Measurements from ENCODE around the gene RAD9A. TPM values are rescaled to one million over a fixed set of nuclear protein-coding genes. Genes with fewer than 3 reads are reported as not detected.
A peak's percentile ranks its signal among the peaks of the same experiment; 100 is the strongest.

Gene RAD9A
- total and polyA plus RNA-seq, 2 experiments from 2014 or later = 13.9 to 17.0 TPM

DNA sequence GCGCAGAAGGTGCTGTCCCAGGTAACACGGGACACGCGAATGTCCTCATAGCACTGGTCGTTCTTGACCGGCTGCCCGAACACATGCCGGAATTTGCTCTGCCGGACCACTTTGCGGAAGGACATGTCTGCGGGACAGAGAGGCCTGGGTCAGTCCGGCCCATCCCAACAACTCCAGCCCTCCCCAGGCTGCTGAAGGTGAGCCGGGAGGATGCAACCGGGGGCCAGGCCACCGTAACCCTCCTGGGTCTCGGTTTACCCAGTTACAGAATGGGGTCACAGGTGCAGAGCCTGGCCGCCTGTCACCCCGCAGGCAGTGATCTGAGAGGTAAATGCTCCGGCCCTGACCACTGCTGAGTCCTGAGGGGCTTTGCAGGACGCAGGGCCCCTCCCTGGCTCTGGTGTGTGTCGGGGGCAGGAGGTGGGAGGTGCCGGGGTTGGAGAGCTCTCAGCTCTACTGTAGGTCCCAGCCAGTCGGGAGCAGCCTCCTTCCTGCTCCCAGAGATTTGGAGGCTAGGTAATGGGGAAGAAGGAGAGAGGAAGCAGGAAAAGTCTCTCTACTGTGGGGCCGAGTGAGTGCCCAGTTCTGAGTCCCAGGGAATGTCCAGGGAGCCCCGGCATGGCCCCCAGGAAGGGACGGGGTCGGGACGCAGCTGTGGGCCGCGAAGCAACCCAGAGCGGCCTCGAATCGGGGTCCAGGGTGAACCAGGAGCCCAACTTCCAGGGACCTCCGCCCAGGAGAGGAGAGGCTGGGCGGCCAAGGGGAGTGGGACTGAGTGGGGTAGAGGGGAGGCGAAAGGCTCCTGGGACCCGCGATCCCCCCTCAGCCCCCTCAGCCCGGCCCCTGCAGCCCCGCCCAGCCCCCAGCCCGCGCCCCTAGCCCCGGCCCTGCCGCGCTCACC lies 51.0 kb downstream of the RAD9A start:
- H3K27ac ChIP-seq (ENCODE audit: low read depth) = peak overlapping the region; percentile 94; the same call in 1 of the 2 replicates
- H3K27ac Mint-ChIP-seq = peak overlapping the region; percentile 77

DNA sequence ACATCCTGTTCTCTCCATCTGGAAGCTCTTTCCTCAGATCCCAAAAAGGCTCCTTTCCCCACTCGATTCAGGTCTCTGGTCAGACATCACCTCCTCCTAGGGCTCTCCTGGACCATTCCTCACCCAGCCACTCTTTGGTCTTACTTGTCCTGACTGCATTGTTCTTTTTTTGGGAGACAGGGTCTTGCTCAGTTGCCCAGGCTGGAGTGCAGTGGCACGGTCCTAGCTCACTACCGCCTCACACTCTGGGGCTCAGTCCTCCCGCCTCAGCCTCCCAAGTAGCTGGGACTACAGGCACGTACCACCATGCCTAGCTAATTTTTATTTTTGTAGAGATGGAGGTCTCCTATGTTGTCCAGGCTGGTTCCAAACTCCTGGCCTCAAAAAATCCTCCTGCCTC lies 53.7 kb downstream of the RAD9A start:
- Histone ChIP-seq H3K4me3 (no peak overlapping the region), H3K4me1 (ENCODE audit: insufficient read depth) (0 out of 2 replicates have a peak, but pooled peaks cover 3% of the 10 kb centered on the region), H3K9me2 (ENCODE audit: insufficient read depth) (no peaks in the 10 kb centered on the region), H3K4me2 (no peak overlapping the region), H3K36me3 (ENCODE audit: insufficient read depth) (no peaks in the 10 kb centered on the region), H3K27ac (ENCODE audit: low read depth) (no peak overlapping the region), H2AFZ (no peak overlapping the region), H3K79me2 (replicated peaks; ENCODE audit: insufficient read depth) (no peaks in the 10 kb centered on the region), H4K20me1 (replicated peaks; ENCODE audit: insufficient read depth) (no peaks in the 10 kb centered on the region), H3F3A (replicated peaks; ENCODE audit: low read depth) (0 out of 2 replicates have a peak, but pooled peaks cover 4% of the 10 kb centered on the region), H3K27me3 (ENCODE audit: insufficient read depth) (no peaks in the 10 kb centered on the region)
- H3K9me3 Mint-ChIP-seq = no peaks in the 10 kb centered on the region
- H3K27me3 Mint-ChIP-seq (ENCODE audit: insufficient read depth, low read depth, poor library complexity) = peaks cover 22% of the 10 kb centered on the region
- DNase-seq (ENCODE audit: low spot score) (no peak), ATAC-seq (no peak)
- peak overlapping the region; percentile 16; the same call in 2 of the 3 replicates for H3K4me3 Mint-ChIP-seq
- peaks cover 5% of the 10 kb centered on the region; the same call in 2 of the 3 replicates for H3K4me1 Mint-ChIP-seq
- H3K27ac Mint-ChIP-seq = no peak overlapping the region
- H3K36me3 Mint-ChIP-seq (ENCODE audit: low read depth) = peaks cover 11% of the 10 kb centered on the region; the same call in 1 of the 3 replicates
- no peak for TF ChIP-seq NANOG (IDR thresholded peaks at IDR 0.05; ENCODE audit: borderline replicate concordance)
- TF ChIP-seq, protein P1, sequence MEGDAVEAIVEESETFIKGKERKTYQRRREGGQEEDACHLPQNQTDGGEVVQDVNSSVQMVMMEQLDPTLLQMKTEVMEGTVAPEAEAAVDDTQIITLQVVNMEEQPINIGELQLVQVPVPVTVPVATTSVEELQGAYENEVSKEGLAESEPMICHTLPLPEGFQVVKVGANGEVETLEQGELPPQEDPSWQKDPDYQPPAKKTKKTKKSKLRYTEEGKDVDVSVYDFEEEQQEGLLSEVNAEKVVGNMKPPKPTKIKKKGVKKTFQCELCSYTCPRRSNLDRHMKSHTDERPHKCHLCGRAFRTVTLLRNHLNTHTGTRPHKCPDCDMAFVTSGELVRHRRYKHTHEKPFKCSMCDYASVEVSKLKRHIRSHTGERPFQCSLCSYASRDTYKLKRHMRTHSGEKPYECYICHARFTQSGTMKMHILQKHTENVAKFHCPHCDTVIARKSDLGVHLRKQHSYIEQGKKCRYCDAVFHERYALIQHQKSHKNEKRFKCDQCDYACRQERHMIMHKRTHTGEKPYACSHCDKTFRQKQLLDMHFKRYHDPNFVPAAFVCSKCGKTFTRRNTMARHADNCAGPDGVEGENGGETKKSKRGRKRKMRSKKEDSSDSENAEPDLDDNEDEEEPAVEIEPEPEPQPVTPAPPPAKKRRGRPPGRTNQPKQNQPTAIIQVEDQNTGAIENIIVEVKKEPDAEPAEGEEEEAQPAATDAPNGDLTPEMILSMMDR (conservative IDR thresholded peaks at IDR 0.05; ENCODE audit: low read depth in 2 of 2) = no peak
- TF ChIP-seq EZH2 (IDR thresholded peaks at IDR 0.05; ENCODE audit: low read depth, unreplicated experiment) = no peak
- TF ChIP-seq, protein P2, sequence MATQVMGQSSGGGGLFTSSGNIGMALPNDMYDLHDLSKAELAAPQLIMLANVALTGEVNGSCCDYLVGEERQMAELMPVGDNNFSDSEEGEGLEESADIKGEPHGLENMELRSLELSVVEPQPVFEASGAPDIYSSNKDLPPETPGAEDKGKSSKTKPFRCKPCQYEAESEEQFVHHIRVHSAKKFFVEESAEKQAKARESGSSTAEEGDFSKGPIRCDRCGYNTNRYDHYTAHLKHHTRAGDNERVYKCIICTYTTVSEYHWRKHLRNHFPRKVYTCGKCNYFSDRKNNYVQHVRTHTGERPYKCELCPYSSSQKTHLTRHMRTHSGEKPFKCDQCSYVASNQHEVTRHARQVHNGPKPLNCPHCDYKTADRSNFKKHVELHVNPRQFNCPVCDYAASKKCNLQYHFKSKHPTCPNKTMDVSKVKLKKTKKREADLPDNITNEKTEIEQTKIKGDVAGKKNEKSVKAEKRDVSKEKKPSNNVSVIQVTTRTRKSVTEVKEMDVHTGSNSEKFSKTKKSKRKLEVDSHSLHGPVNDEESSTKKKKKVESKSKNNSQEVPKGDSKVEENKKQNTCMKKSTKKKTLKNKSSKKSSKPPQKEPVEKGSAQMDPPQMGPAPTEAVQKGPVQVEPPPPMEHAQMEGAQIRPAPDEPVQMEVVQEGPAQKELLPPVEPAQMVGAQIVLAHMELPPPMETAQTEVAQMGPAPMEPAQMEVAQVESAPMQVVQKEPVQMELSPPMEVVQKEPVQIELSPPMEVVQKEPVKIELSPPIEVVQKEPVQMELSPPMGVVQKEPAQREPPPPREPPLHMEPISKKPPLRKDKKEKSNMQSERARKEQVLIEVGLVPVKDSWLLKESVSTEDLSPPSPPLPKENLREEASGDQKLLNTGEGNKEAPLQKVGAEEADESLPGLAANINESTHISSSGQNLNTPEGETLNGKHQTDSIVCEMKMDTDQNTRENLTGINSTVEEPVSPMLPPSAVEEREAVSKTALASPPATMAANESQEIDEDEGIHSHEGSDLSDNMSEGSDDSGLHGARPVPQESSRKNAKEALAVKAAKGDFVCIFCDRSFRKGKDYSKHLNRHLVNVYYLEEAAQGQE (IDR thresholded peaks at IDR 0.05; ENCODE audit: unreplicated experiment) = no peak
- TF ChIP-seq, protein P3, sequence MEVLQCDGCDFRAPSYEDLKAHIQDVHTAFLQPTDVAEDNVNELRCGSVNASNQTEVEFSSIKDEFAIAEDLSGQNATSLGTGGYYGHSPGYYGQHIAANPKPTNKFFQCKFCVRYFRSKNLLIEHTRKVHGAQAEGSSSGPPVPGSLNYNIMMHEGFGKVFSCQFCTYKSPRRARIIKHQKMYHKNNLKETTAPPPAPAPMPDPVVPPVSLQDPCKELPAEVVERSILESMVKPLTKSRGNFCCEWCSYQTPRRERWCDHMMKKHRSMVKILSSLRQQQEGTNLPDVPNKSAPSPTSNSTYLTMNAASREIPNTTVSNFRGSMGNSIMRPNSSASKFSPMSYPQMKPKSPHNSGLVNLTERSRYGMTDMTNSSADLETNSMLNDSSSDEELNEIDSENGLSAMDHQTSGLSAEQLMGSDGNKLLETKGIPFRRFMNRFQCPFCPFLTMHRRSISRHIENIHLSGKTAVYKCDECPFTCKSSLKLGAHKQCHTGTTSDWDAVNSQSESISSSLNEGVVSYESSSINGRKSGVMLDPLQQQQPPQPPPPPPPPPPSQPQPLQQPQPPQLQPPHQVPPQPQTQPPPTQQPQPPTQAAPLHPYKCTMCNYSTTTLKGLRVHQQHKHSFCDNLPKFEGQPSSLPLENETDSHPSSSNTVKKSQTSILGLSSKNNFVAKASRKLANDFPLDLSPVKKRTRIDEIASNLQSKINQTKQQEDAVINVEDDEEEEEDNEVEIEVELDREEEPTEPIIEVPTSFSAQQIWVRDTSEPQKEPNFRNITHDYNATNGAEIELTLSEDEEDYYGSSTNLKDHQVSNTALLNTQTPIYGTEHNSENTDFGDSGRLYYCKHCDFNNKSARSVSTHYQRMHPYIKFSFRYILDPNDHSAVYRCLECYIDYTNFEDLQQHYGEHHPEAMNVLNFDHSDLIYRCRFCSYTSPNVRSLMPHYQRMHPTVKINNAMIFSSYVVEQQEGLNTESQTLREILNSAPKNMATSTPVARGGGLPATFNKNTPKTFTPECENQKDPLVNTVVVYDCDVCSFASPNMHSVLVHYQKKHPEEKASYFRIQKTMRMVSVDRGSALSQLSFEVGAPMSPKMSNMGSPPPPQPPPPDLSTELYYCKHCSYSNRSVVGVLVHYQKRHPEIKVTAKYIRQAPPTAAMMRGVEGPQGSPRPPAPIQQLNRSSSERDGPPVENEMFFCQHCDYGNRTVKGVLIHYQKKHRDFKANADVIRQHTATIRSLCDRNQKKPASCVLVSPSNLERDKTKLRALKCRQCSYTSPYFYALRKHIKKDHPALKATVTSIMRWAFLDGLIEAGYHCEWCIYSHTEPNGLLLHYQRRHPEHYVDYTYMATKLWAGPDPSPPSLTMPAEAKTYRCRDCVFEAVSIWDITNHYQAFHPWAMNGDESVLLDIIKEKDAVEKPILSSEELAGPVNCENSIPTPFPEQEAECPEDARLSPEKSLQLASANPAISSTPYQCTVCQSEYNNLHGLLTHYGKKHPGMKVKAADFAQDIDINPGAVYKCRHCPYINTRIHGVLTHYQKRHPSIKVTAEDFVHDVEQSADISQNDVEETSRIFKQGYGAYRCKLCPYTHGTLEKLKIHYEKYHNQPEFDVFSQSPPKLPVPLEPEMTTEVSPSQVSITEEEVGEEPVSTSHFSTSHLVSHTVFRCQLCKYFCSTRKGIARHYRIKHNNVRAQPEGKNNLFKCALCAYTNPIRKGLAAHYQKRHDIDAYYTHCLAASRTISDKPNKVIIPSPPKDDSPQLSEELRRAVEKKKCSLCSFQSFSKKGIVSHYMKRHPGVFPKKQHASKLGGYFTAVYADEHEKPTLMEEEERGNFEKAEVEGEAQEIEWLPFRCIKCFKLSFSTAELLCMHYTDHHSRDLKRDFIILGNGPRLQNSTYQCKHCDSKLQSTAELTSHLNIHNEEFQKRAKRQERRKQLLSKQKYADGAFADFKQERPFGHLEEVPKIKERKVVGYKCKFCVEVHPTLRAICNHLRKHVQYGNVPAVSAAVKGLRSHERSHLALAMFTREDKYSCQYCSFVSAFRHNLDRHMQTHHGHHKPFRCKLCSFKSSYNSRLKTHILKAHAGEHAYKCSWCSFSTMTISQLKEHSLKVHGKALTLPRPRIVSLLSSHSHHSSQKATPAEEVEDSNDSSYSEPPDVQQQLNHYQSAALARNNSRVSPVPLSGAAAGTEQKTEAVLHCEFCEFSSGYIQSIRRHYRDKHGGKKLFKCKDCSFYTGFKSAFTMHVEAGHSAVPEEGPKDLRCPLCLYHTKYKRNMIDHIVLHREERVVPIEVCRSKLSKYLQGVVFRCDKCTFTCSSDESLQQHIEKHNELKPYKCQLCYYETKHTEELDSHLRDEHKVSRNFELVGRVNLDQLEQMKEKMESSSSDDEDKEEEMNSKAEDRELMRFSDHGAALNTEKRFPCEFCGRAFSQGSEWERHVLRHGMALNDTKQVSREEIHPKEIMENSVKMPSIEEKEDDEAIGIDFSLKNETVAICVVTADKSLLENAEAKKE (CRISPR knock-in tag; IDR thresholded peaks at IDR 0.05) = no peak
- no peak for TF ChIP-seq JUNB (IDR thresholded peaks at IDR 0.05; ENCODE audit: unreplicated experiment)

More for the DNA sequence above, 51.0 kb downstream of the RAD9A start:
- Histone ChIP-seq H3K36me3 (ENCODE audit: insufficient read depth) (0 out of 2 replicates have a peak, but pooled peaks cover 3% of the 10 kb centered on the region), H2AFZ (no peak overlapping the region), H3F3A (replicated peaks; ENCODE audit: low read depth) (0 out of 2 replicates have a peak, but pooled peaks cover 16% of the 10 kb centered on the region), H3K27me3 (ENCODE audit: insufficient read depth) (no peaks in the 10 kb centered on the region), H4K20me1 (replicated peaks; ENCODE audit: insufficient read depth) (no peaks in the 10 kb centered on the region), H3K79me2 (replicated peaks; ENCODE audit: insufficient read depth) (no peaks in the 10 kb centered on the region), H3K4me3 (peak overlapping the region; percentile 93), H3K4me1 (ENCODE audit: insufficient read depth) (peaks cover 8% of the 10 kb centered on the region; the same call in 1 of the 2 replicates), H3K9me2 (ENCODE audit: insufficient read depth) (no peaks in the 10 kb centered on the region), H3K4me2 (peak overlapping the region; percentile 97)
- DNase-seq (ENCODE audit: low spot score) (no peak), ATAC-seq (peak; percentile 22)
- TF ChIP-seq ZNF114 (CRISPR knock-in tag; IDR thresholded peaks at IDR 0.05) (no peak), EZH2 (IDR thresholded peaks at IDR 0.05; ENCODE audit: low read depth, unreplicated experiment) (no peak), EZH2phosphoT487 (IDR thresholded peaks at IDR 0.05; ENCODE audit: unreplicated experiment) (no peak), POLR2AphosphoS5 (IDR thresholded peaks at IDR 0.05; ENCODE audit: low read depth) (0 out of 2 replicates have a peak, but pooled peaks have one; percentile 4)
- Mint-ChIP-seq H3K4me3 (peak overlapping the region; percentile 88), H3K27me3 (ENCODE audit: insufficient read depth, low read depth, poor library complexity) (peaks cover 21% of the 10 kb centered on the region), H3K4me1 (peaks cover 14% of the 10 kb centered on the region), H3K9me3 (no peaks in the 10 kb centered on the region), H3K36me3 (ENCODE audit: low read depth) (peaks cover 24% of the 10 kb centered on the region)

All from GM23338 (cell line).